SJCRH30 (cell line): ENCODE data around the gene RFC4. TPM values are rescaled to one million over a fixed set of nuclear protein-coding genes. Genes with fewer than 3 reads are reported as not detected.
"Not testable (repeated sequence)": the region's sequence is repeated elsewhere in the genome, so short reads cannot be mapped to it uniquely, and the experiment has no call there.

Experiments
- DNase-seq, 2 experiments: peaks; one replicate each; pipeline ENCODE4 v3.0.0-alpha.2; 2015 to 2020
- H3K27ac ChIP-seq: fragments of 250-450 bp; sonication (Bioruptor Pico); 2 replicates; pipeline ENCODE4 v1.5.1; 2020; ENCODE audit warnings: mild to moderate bottlenecking, moderate library complexity
- H3K27me3 ChIP-seq: fragments of 250-450 bp; sonication (Bioruptor Pico); 2 replicates; pipeline ENCODE4 v1.5.1; 2020; ENCODE audit warnings: mild to moderate bottlenecking, moderate library complexity
- H3K36me3 ChIP-seq: fragments of 250-450 bp; sonication (Bioruptor Pico); 2 replicates; pipeline ENCODE4 v1.5.1; 2020; ENCODE audit warnings: mild to moderate bottlenecking, moderate library complexity
- H3K4me1 ChIP-seq: fragments of 250-450 bp; sonication (Bioruptor Pico); 2 replicates; pipeline ENCODE4 v1.5.1; 2020; ENCODE audit warnings: mild to moderate bottlenecking, moderate library complexity
- H3K4me3 ChIP-seq: fragments of 250-450 bp; sonication (Bioruptor Pico); 2 replicates; pipeline ENCODE4 v1.5.1; 2020; ENCODE audit warnings: mild to moderate bottlenecking, moderate library complexity
- H3K9me3 ChIP-seq: fragments of 250-450 bp; sonication (Bioruptor Pico); replicated peaks from 2 replicates; pipeline ENCODE4 v1.5.1; 2020; ENCODE audit warnings: mild to moderate bottlenecking, moderate library complexity
- total RNA-seq: library from RNA; depleted of rRNA; stranded (reverse); fragments of >200 nt; shearing (Covaris generic); gene quantifications from 2 replicates; pipeline ENCODE4 v1.2.3, GENCODE V29; 2014

Gene RFC4
- total RNA-seq, 1 experiment from 2014 or later = 96.6 TPM

DNA sequence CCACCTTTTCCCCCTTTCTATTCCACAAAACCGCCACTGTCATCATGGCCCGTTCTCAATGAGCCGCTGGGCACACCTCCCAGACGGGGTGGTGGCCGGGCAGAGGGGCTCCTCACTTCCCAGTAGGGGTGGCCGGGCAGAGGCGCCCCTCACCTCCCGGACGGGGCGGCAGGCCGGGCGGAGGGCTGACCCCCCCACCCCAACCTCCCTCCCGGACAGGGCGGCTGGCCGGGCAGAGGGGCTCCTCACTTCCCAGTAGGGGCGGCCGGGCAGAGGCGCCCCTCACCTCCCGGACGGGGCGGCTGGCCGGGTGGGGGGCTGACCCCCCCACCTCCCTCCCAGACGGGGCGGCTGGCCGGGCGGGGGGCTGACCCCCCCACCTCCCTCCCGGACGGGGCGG is 5.0 kb upstream of the RFC4 start:
- not testable (repeated sequence) for H3K27ac ChIP-seq, H3K27me3 ChIP-seq, H3K9me3 ChIP-seq, H3K4me3 ChIP-seq, H3K36me3 ChIP-seq, H3K4me1 ChIP-seq, DNase-seq

GRCh38 chr3:186810336-186810996 is 4.2 kb upstream of the RFC4 start:
- Histone ChIP-seq H3K4me1 (peaks cover 4% of the 10 kb centered on the region), H3K9me3 (no peaks in the 10 kb centered on the region), H3K27ac (no peak overlapping the region), H3K36me3 (no peaks in the 10 kb centered on the region), H3K27me3 (no peaks in the 10 kb centered on the region), H3K4me3 (no peak overlapping the region)
- DNase-seq = no peak

GRCh38 chr3:186807231-186807630 is 949 bp upstream of the RFC4 start:
- H3K4me1 ChIP-seq = peaks cover 4% of the 10 kb centered on the region
- no peak overlapping the region for H3K27ac ChIP-seq
- no peak for DNase-seq
- H3K36me3 ChIP-seq = peaks cover 17% of the 10 kb centered on the region; the same call in 1 of the 2 replicates
- H3K27me3 ChIP-seq = no peaks in the 10 kb centered on the region
- H3K4me3 ChIP-seq = peak overlapping the region; percentile 89
- H3K9me3 ChIP-seq = no peaks in the 10 kb centered on the region

DNA sequence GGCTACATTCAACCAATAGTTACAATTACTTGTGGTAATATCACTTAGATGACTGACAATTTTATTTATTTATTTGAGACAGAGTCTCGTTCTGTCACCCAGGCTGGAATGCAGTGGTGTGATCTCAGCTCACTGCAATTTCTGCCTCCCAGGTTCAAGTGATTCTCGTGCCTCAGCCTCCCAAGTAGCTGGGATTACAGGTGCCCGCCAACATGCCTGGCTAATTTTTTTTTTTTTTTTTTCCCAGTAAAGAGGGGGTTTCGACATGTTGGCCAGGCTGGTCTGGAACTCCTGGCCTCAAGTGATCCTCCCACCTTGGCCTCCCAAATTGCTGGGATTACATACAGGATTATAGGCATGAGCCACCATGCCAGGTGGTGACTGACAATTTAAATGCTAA is 2.8 kb downstream of the RFC4 start:
- peaks cover 38% of the 10 kb centered on the region for H3K36me3 ChIP-seq
- H3K27me3 ChIP-seq, H3K4me1 ChIP-seq, H3K27ac ChIP-seq, DNase-seq, H3K9me3 ChIP-seq, H3K4me3 ChIP-seq: not testable (repeated sequence)

GRCh38 chr3:186802701-186803100 is 3.6 kb downstream of the RFC4 start:
- peaks cover 4% of the 10 kb centered on the region for H3K4me1 ChIP-seq
- no peaks in the 10 kb centered on the region for H3K9me3 ChIP-seq
- DNase-seq = no peak
- H3K36me3 ChIP-seq = peaks cover 46% of the 10 kb centered on the region
- H3K27ac ChIP-seq = no peak overlapping the region
- no peaks in the 10 kb centered on the region for H3K27me3 ChIP-seq
- H3K4me3 ChIP-seq = no peak overlapping the region

DNA sequence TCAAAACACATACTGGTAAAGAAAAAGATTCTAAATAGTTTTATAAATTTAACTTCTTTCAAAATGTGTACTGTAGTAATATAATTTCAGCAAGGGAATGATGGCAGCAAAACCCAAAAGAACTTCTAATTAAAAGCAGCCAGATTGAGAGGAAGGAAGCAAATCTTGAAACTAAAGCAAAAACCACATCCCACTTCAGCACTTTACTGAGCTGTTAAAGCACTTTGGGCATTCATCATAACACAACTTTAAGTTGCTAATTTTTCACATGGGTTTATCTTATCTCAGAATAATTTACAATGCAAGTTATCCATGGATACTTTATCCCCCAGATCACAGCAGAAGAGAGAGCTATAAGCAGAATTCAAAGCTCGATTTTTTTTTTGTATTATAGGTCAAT is 6.0 kb downstream of the RFC4 start:
- no peak overlapping the region for H3K27ac ChIP-seq
- no peaks in the 10 kb centered on the region for H3K9me3 ChIP-seq
- no peaks in the 10 kb centered on the region for H3K27me3 ChIP-seq
- H3K4me3 ChIP-seq = no peak overlapping the region
- peaks cover 54% of the 10 kb centered on the region for H3K36me3 ChIP-seq
- H3K4me1 ChIP-seq = no peaks in the 10 kb centered on the region
- no peak for DNase-seq

- H3K9me3 ChIP-seq = no peaks in the 10 kb centered on the region
- H3K27me3 ChIP-seq = no peaks in the 10 kb centered on the region
- H3K4me1 ChIP-seq = no peaks in the 10 kb centered on the region
- no peak overlapping the region for H3K4me3 ChIP-seq
- peaks cover 55% of the 10 kb centered on the region for H3K36me3 ChIP-seq
- DNase-seq = no peak
- H3K27ac ChIP-seq = no peak overlapping the region
These were observed 7.9 kb downstream of the RFC4 start for GRCh38 chr3:186798239-186798874.

DNA sequence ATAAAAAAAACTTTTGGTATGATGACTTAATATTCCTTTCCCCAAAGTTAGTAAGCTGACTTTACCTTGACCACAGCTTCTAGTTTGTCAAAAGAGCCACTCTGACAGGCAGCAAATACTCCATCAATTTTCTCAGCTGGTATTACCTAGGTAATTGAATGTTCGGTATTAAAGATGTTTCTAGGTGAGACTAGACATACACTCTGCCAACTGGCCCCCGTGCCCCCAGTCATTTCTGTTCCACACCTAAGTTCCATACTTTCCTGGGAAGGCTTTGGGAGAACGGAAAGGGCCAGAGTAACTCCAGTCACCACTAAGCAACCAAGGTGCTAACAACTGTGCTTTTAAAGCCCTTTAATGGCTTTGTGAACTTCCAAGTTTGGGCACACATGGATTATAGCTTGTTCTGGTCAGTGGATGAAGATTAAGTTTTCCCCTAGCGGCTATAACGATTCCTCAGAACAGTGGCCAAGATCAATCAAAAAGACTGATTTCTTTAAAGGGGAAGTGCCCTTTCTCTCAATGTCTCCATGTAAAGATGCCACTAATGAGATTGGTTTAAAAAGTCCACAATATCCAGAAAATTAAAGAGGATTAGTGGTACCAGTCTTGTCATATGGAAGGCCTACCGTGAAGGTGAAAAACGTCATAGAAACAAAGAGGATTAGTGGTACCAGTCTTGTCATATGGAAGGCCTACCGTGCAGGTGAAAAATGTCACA is 15.9 kb downstream of the RFC4 start:
- peak in 1 of 2 experiments; percentile 51 for DNase-seq
- Histone ChIP-seq H3K4me1 (peaks cover 7% of the 10 kb centered on the region), H3K27me3 (no peaks in the 10 kb centered on the region), H3K4me3 (no peak overlapping the region), H3K27ac (peak overlapping the region; percentile 15; the same call in 1 of the 2 replicates), H3K9me3 (no peaks in the 10 kb centered on the region), H3K36me3 (peaks cover 87% of the 10 kb centered on the region)

DNA sequence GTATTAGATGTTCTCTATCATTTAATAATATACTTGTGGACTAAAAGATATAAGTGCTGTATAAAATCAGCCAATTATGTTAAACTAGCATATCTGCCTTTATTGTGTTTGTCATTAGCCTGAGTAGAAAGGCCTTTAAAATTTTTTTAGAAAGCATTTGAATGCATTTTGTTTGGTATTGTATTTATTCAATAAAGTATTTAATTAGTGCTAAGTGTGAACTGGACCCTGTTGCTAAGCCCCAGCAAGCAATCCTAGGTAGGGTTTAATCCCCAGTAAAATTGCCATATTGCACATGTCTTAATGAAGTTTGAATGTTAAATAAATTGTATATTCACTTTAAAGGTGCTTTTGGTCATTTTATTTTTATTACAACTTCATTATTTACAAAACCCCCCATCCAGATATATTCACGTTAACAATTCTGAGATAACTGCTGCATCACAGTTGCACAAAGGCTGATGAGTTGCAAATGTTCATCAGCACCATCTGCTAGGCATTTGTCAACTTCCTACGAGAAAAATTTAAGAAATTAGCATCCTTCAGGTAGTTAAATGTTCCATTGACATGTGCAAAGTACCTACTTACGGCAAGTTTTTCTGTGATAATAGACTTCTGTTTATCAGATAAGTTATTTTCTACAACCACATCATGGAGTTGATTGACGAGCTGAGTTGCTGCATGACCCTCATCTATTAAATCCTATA is 16.6 kb downstream of the RFC4 start:
- H3K27me3 ChIP-seq = no peaks in the 10 kb centered on the region
- peaks cover 94% of the 10 kb centered on the region for H3K36me3 ChIP-seq
- H3K4me1 ChIP-seq = peaks cover 8% of the 10 kb centered on the region
- H3K9me3 ChIP-seq = no peaks in the 10 kb centered on the region
- no peak for DNase-seq
- H3K4me3 ChIP-seq = no peak overlapping the region
- H3K27ac ChIP-seq = no peak overlapping the region

GRCh38 chr3:186788482-186789370 is 17.6 kb downstream of the RFC4 start:
- H3K27ac ChIP-seq = no peak overlapping the region
- H3K9me3 ChIP-seq = no peaks in the 10 kb centered on the region
- H3K4me3 ChIP-seq = no peak overlapping the region
- H3K4me1 ChIP-seq = peaks cover 8% of the 10 kb centered on the region
- H3K36me3 ChIP-seq = peaks cover 94% of the 10 kb centered on the region
- H3K27me3 ChIP-seq = no peaks in the 10 kb centered on the region
- no peak for DNase-seq

- H3K36me3 ChIP-seq = peaks cover 92% of the 10 kb centered on the region
- no peak for DNase-seq
- H3K4me3 ChIP-seq = no peak overlapping the region
- H3K27ac ChIP-seq = no peak overlapping the region
- H3K4me1 ChIP-seq = peaks cover 8% of the 10 kb centered on the region
- no peaks in the 10 kb centered on the region for H3K27me3 ChIP-seq
- H3K9me3 ChIP-seq = no peaks in the 10 kb centered on the region
These were observed 18.4 kb downstream of the RFC4 start for GRCh38 chr3:186787642-186788481.

- no peaks in the 10 kb centered on the region for H3K9me3 ChIP-seq
- no peak overlapping the region for H3K27ac ChIP-seq
- H3K4me1 ChIP-seq = peaks cover 12% of the 10 kb centered on the region
- peaks cover 82% of the 10 kb centered on the region for H3K36me3 ChIP-seq
- H3K27me3 ChIP-seq = no peaks in the 10 kb centered on the region
- no peak for DNase-seq
- 0 out of 2 replicates have a peak overlapping the region, but pooled peaks have one; percentile 87 for H3K4me3 ChIP-seq
These were observed 19.4 kb downstream of the RFC4 start for GRCh38 chr3:186786922-186787321.

DNA sequence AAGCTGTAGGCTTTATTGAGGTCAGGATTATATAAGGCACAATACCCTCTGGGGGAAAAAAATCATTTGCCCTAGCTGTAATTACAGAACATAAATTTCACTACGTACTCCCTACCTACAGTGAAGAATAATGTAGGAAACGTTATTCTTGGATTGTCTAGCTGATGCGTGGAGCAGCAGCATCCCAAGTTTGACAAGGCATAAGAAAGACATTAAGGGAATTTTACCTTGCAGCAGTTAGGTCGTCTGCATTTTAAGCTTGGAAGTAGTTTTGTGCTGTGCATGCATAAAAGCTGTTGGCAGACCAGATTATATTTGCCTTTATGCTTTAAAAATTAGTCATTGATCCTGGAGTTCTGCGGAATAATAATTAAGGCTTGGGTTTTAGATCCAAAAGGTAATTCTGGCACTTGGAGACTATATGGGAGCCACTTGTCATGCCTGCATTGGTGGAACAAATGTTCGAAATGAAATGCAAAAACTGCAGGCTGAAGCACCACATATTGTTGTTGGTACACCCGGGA is 20.7 kb downstream of the RFC4 start:
- H3K4me3 ChIP-seq = peak overlapping the region; percentile 87
- H3K9me3 ChIP-seq = no peaks in the 10 kb centered on the region
- H3K4me1 ChIP-seq = peaks cover 12% of the 10 kb centered on the region
- H3K27ac ChIP-seq = no peak overlapping the region
- peaks cover 71% of the 10 kb centered on the region for H3K36me3 ChIP-seq
- H3K27me3 ChIP-seq = no peaks in the 10 kb centered on the region
- no peak for DNase-seq
